AG04450 (cell line): ENCODE results near the gene CAGE1. TPM values are rescaled to one million over a fixed set of nuclear protein-coding genes. Genes with fewer than 3 reads are reported as not detected.

Experiments used
- CTCF ChIA-PET: fragments of 300-600, 350-600 bp; formaldehyde crosslinking; extraction: SDS; loops from one replicate; lab custom pipeline; 2022; ENCODE audit warnings: antibody characterized with exemption, inconsistent platforms; lab: Charles Lee
- POLR2A ChIA-PET: fragments of 350-600 bp; formaldehyde crosslinking; extraction: SDS; loops from one replicate; lab custom pipeline; 2021; ENCODE audit warnings: antibody characterized with exemption, inconsistent platforms; lab: Yijun Ruan, JAX
- DNase-seq: peaks from one replicate; pipeline ENCODE4 v3.0.0-alpha.2; 2011; ENCODE audit warnings: low read depth, low spot score
- H3K27ac ChIP-seq: one replicate; pipeline ENCODE4 v1.5.1; 2012; ENCODE audit warnings: low read depth, low read length, control low read depth
- H3K27me3 ChIP-seq: one replicate; pipeline ENCODE4 v1.6.0; 2012; ENCODE audit warnings: low read length; ENCODE audit not compliant: control insufficient read depth, insufficient read depth
- H3K4me3 ChIP-seq: 2 replicates; pipeline ENCODE4 v1.5.1; 2011; ENCODE audit warnings: mild to moderate bottlenecking, low read depth, low read length, control low read depth
- H3K9me3 ChIP-seq: 2 replicates; pipeline ENCODE4 v1.5.1; 2012; ENCODE audit warnings: low read length; ENCODE audit not compliant: control insufficient read depth, insufficient read depth
- CTCF ChIP-seq: IDR thresholded peaks from 2 replicates; pipeline ENCODE4 v1.5.1; 2011; ENCODE audit warnings: low read depth, low read length, control low read depth, inconsistent platforms
- polyA plus RNA-seq: library from polyadenylated mRNA; depleted of rRNA; stranded (reverse); fragments of >200 nt; gene quantifications from 2 replicates; pipeline ENCODE4 v1.2.3, GENCODE V29; 2011

Gene CAGE1
- polyA plus RNA-seq, 1 experiment: not detected

- Histone ChIP-seq H3K4me3 (peak overlapping the region; percentile 98), H3K27ac (peak overlapping the region; percentile 93), H3K27me3 (no peaks in the 10 kb centered on the region), H3K9me3 (peaks cover 3% of the 10 kb centered on the region; the same call in 1 of the 2 replicates)
- no peak for TF ChIP-seq CTCF
- no peak for DNase-seq
- ChIA-PET CTCF (interaction anchor here (0.6 to 1.4 kb wide), 2 partner anchors 589 to 637 kb away, joined by 3 read pairs; no protein-coding TSS in a partner anchor), POLR2A (interaction anchor here (0.5 kb wide), 1 partner anchor 77 kb away, joined by 3 read pairs; no protein-coding TSS in a partner anchor)
Measured at GRCh38 chr6:7313505-7314165, 75.9 kb downstream of the CAGE1 start.

GRCh38 chr6:7312616-7313504 lies 76.7 kb downstream of the CAGE1 start, which contains the start of gene SSR1:
Gene SSR1, minus strand, starts transcription at chr6:7313199. Its CDS starts 79 bp downstream, at chr6:7313120.
- peak; percentile 95 for DNase-seq
- POLR2A ChIA-PET: interaction anchor here (0.5 to 1.5 kb wide), 8 partner anchors 72 to 788 kb away, joined by 3 to 7 read pairs (median 4); partner anchors contain the start of genes CAGE1, RIOK1 and SNRNP48
- H3K4me3 ChIP-seq: peak within 1 kb of the TSS; percentile 98
- no peaks in the 10 kb centered on the region for H3K27me3 ChIP-seq
- no peak for TF ChIP-seq CTCF
- CTCF ChIA-PET: no interaction called here
- H3K9me3 ChIP-seq: peaks cover 3% of the 10 kb centered on the region; the same call in 1 of the 2 replicates
- H3K27ac ChIP-seq: peak within 1 kb of the TSS; percentile 93

GRCh38 chr6:7311917-7312615 lies 77.5 kb downstream of the CAGE1 start:
- TF ChIP-seq CTCF: no peak
- H3K27ac ChIP-seq: peak overlapping the region; percentile 93
- ChIA-PET CTCF (interaction anchor here (0.6 kb wide), 1 partner anchor 1122 kb away, joined by 5 read pairs; no protein-coding TSS in a partner anchor), POLR2A (interaction anchor here (0.6 to 1.5 kb wide), 8 partner anchors 26 to 789 kb away, joined by 3 to 7 read pairs (median 4); partner anchors contain the start of genes CAGE1, RIOK1 and SNRNP48)
- no peaks in the 10 kb centered on the region for H3K27me3 ChIP-seq
- no peak for DNase-seq
- H3K9me3 ChIP-seq: peaks cover 3% of the 10 kb centered on the region; the same call in 1 of the 2 replicates
- peak overlapping the region; percentile 98 for H3K4me3 ChIP-seq

- ChIA-PET POLR2A (no interaction called here), CTCF (interaction anchor here (0.6 kb wide), 1 partner anchor 1122 kb away, joined by 5 read pairs; no protein-coding TSS in a partner anchor)
- no peak for DNase-seq
- peak overlapping the region; percentile 98 for H3K4me3 ChIP-seq
- no peaks in the 10 kb centered on the region for H3K27me3 ChIP-seq
- no peak overlapping the region for H3K27ac ChIP-seq
- no peak for TF ChIP-seq CTCF
- H3K9me3 ChIP-seq: no peaks in the 10 kb centered on the region; the same call in 1 of the 2 replicates
Measured at GRCh38 chr6:7311176-7311575, 78.4 kb downstream of the CAGE1 start.
